CD4-positive, alpha-beta T cell treated with Interleukin-1 beta for 1 hour (primary cell): ENCODE measurements around the gene HDX.
"Not testable (repeated sequence)": the region's sequence is repeated elsewhere in the genome, so short reads cannot be mapped to it uniquely, and the experiment has no call there.

Experiments
- DNase-seq, 2 donors: peaks; one replicate each; pipeline ENCODE4 v3.0.0-alpha.2; 2020 to 2022

Gene HDX, protein sequence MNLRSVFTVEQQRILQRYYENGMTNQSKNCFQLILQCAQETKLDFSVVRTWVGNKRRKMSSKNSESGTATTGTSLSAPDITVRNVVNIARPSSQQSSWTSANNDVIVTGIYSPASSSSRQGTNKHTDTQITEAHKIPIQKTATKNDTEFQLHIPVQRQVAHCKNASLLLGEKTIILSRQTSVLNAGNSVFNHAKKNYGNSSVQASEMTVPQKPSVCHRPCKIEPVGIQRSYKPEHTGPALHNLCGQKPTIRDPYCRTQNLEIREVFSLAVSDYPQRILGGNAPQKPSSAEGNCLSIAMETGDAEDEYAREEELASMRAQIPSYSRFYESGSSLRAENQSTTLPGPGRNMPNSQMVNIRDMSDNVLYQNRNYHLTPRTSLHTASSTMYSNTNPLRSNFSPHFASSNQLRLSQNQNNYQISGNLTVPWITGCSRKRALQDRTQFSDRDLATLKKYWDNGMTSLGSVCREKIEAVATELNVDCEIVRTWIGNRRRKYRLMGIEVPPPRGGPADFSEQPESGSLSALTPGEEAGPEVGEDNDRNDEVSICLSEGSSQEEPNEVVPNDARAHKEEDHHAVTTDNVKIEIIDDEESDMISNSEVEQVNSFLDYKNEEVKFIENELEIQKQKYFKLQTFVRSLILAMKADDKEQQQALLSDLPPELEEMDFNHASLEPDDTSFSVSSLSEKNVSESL

DNA sequence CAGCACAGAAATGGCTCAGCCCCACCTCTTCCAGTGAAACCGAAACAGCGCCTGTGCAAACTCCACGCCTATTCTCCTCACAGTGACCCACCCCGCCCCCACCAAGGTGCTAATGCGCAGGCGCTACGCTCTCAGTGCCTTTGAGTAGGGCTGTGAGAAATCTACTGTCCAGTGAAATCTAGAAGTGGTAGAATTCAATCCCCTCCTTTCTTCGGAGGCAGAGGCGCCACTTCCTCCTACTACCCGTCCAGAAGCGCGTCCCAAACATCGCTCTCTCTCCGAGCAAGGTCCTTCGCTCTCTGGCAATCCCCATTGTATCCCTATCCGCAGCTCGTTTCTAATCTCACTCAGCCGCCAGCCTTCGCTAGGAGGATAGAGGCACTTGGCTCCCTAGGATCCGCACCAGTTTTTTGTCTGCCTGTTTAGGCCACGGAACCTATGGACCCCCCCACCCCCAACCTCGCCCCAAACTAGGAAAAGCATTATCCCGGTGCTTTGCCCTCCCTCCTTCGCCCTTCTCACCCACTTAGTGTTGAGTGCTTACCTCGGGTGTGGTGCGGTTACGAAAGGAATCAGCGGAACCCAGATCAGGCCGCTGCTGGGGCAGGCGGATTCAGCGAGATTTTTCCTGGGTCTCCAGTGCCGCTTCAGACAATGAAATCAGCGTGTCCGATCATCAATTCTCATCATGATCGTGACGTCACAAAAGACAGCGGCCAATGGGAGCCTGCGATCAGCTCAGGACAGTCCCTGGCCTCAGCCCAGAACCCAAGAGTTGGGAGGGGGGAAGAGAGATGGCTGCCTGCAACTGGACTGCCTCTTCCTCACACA is at the start of gene HDX:
Gene HDX, minus strand, starts transcription at position 656 of the 831 bp plus-strand sequence. CDS start 27,056 bp downstream, outside the sequence.
- peak; percentile 74 to 75 for DNase-seq

DNA sequence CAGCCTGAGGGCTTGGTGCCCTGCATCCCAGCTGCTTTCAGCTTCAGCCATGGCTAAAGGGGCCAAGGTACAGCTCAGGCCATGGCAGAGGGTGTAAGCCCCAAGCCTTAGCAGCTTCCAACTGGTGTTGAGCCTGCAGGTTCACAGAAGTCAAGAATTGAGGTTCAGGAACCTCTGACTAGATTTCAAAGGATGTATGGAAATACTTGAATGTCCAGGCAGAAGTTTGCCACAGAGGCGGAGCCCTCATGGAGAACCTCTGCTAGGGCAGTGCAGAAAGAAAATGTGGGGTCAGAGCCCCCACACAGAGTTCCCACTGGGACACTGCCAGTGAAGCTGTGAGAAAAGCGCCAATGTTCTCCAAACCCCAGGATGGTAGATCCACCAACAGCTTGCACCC is 39.1 kb upstream of the HDX start:
- not testable (repeated sequence) for DNase-seq

DNA sequence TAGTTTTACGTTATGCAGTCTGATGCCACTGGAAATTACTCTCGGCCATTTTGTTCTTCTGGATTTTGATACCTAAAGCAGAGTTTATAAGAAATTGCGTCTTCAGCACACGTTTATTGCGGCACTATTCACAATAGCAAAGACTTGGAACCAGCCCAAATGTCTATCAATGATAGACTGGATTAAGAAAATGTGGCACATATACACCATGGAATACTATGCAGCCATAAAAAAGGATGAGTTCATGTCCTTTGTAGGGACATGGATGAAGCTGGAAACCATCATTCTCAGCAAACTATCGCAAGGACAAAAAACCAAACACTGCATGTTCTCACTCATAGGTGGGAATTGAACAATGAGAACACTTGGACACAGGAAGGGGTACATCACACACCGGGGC is 35.4 kb upstream of the HDX start:
- DNase-seq: not testable (repeated sequence)

DNA sequence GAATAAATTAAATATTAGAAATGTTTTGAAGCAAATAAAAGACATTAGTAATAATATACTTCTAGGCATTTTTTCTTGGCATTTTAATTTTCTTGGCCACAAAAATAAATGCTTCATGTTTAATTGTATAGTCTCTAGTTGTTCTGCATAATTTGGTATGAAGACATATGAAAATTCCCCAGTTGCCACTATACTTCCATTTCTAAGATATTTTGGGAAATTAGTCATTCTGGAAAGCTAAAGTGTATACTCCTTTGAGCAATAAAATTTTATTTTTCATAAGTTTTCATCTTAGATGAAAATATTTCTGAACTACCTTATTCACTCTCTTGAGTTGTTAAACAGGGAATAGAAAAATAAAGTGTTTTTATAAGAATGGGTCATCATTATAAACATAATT is 13.8 kb downstream of the HDX start:
- no peak for DNase-seq

DNA sequence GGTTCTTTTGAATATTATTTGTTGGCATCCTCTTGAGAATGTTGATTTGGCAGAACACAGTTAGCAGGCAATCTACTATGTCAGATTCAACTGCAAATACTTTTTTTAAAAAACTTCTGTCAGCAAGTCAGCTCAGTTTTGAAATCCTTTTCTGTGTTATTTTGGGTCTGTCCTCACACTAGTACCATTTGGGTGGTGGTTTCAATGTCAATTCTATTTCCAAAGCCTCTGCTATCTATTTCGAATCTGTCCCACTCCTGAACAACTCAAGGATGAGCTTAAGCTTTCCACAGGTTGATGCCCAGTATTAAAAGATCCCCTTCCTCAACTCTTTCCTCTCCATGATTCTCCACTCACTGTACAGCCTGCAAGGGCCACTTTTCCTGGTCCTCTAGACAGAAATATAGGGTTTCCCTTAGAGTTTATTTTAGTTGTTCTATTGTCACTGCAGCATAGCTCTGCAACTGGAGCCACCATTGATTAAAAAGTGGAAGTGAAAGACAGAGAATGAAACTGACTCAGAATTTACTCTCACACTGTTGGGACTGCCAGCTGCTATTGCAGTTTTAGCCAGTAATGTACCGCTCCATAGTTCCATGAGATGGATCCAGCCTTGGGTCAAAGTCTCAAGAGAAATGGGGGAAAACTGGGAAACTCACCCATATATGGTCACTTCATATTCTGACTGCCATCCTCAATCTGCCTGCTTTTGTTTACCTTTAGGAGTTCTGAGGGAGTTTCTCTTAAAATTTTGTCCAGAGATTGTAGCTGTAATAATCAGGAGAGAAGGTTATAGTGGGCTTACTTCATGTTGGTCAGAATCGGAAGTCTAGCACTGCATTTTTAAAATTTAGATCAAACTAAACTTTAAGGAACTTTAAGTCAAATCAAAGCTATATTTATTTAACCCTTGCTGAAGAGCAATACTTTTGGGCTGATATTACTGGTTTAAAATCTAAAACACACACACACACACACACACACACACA is 14.6 kb downstream of the HDX start:
- no peak for DNase-seq

DNA sequence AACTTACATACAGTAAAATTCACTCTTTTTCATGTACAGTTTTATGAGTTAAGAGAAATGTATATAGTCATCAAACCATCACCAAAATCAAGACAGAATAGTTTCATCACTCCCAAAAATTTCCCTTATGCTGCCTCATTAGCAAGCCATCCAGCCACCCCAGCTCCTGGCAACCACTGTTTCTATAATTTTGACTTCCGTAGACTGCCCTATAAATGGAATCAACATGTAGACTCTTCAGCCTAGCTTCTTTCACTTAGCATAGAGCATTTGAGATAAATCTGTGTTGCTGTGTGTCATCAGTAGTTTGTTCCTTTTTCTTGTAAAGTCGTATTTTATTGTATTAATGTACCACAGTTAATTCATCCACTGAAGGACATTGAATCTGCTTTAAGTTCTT is 23.2 kb downstream of the HDX start:
- peak in 1 of 2 donors; percentile 1 for DNase-seq

DNA sequence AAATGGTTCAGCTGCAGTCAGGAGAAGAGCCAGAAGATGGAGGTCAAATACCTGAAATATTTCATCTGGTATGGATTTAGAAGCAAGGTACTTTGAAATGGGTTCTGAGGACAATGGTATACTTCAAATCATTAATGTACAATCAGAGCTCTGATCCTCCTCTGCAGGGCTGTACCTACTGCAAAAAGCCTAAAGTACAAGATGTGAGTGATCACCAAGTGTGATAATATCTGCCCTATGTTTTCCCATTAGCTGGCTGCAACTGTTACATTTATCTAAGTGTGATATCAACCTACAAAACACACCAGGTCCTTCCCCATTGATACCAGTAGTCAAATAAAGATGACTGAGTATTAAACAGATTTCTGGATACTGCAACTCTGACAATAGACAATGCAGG is 25.1 kb downstream of the HDX start:
- no peak for DNase-seq

DNA sequence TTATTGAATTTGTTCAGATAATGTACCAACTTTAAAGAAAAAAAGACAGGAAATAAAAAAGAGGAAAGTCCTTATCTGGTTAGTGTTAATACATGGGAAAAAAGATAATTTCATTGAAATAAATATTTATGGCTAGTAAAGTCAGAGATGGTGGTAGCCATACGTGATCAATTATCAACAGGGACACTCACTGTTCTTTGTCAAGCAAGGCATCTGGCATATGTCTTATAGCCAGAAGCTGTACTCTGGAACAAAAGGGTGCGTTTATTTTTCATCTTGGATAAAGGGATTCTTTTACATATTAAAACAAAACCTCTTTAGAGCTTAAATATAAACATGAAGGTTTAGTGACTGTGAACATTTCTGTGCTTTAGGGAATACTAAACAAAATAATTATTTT is 26.7 kb downstream of the HDX start:
- DNase-seq: no peak

DNA sequence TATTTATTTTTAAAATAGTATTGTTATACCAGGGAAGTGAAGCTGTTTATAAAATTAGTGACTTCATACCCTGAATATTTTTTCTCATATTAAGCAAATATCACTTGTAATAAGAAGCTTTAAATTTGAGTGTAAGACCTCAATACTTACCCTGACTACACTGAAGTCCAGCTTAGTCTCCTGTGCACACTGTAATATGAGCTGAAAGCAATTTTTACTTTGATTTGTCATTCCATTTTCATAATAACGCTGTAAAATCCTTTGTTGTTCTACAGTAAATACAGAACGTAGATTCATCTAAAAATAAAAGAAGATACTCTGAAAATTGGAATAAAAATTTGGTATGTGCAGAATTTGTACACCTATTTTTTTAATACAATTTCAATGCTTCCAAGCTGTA is 27.2 kb downstream of the HDX start:
- no peak for DNase-seq

DNA sequence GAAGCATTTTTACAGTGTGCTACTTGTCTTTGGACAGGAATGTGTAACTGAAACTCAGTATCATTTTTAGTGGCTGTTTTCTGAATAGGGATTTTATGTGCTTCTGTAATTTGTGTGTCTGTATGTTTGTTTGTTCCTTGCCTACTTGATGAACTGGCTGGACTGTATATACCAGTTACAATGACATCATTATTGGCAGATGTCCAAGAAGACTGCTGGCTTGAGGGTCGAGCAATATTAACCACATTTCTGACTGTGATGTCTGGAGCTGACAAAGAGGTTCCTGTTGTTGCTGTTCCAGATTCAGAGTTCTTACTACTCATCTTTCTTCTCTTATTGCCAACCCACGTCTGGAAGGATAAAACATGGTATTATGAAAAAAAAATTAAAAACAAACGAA is 33.0 kb downstream of the HDX start:
- no peak for DNase-seq

DNA sequence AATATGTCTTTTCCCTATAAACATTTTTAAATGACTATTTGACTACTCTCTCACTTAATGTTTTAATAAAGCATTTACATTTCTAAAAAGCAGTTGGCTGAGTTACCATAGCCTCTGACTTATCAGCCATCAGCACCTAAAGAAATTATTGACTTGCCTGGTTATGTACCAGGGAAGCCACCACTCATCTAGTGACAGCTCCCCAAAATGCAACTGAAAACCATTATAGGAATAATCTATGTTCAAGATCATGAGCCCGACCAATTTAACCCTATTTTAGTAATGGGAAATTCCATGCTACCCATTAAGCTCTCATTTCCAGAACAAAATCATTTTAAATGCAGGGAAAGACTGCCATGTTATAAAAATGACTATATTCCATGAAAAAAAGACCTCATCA is 34.4 kb downstream of the HDX start:
- DNase-seq: no peak

DNA sequence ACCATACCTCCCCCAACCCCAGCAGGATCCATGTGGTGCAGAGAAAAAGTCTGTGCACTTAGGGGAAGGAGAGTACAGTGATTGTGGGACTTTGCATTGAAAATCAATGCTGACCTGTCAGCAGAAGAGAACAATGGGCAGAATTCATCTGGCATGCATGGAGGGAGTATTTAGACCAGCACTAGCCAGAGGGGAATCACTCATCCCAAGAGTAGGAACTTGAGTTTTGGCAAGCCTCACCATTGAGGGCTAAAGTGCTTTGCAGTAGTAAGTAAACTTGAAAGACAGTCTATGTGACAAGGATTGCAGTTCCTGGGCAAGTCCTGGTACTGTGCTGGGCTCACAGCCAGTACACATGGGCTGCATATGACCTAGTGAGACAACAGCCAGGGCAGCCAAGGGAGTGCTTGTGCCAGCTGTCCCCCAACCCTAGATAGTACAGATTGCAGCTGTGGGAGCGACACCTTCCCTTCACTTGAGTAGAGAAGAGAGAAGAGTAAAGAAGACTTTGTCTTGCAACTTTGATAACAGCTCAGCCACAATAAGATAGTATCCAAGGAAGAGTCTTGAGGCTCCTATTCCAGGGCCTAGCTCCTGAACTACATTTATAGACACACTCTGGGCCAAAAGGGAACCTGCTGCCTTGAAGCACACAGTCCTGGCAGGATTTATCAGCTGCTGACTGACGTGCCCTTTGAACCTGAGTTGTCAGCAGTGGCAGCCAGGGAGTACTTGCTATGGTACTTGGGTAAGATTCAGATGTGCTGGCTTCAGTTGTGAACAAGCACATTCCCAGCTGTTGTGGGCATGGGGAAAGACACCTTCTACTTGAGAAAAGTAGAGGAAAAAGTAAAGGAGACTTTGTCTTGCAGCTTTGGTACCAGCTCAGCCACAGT is 48.7 kb downstream of the HDX start:
- DNase-seq: no peak

DNA sequence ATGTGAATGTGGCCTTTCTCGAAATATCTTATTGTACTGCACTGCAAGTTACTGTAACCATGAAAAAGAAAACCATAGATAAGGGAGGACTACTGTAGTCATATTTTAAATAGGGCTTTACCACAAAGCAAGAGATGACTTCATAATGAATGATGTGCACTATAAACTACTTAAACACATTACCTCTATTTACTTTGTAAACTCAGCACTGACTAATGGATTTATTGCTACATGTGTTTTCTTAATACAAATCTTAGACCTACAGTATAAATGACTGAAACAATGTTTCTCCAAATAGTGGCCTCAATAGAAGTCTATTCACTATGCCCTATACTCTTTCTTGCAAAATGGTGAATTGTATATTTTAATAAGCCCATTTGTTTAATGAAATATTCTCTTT is 61.1 kb downstream of the HDX start:
- no peak for DNase-seq

DNA sequence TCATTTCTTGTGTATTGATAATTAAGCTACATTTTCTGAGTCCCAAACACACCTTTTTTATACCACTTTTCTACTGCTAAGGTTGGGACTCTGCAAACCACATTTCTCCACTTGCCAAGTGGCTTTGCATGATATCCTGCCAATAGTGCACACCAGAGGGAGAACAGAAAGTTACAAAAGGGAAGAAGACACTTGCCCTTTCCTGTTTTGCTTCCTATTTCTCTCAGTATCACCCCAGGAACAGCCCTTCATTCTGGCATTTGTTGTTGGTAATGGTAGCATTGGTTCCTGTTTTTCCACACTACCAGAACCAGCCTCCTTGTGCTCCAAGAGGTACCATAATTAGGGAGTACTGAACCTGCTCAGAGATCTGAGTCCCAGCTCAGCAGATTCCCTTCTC is 87.1 kb downstream of the HDX start:
- DNase-seq: no peak

DNA sequence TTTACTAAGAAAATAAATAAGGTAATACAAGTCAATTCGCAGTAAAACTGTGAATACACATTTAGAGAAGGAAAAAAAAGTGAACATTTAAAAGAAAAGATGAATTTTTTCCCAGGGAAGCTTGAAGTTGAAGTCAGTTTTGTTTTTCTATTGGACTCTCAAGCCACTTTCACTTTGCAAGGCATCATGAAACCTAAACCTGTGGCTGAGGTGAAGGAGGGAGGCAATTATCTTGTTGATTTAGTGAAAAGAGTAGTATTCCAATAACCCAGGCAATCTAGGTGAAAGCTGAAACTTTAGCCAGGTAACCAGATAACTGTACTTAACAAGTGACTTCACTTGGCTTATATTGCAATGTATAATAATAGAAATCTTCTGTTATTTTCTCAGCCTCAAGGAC is 138.6 kb downstream of the HDX start:
- no peak for DNase-seq

DNA sequence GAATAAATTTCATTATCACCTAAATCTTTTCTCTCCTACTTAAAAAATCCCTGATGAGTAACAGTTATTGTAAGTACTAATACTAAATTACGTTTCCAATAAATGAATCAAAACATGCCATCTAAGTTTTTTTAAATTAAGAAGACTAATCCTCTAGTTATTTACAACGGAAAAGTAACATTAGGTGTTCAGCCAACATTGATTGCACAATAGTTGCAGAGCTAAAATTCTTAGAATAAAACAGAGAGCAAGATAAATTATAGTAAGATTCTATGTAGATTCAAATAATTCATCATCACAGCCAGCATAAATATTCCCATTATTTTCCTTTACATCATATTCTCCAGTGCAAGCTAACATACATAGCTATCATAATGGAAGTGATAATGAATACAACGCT is 139.2 kb downstream of the HDX start:
- DNase-seq: no peak

DNA sequence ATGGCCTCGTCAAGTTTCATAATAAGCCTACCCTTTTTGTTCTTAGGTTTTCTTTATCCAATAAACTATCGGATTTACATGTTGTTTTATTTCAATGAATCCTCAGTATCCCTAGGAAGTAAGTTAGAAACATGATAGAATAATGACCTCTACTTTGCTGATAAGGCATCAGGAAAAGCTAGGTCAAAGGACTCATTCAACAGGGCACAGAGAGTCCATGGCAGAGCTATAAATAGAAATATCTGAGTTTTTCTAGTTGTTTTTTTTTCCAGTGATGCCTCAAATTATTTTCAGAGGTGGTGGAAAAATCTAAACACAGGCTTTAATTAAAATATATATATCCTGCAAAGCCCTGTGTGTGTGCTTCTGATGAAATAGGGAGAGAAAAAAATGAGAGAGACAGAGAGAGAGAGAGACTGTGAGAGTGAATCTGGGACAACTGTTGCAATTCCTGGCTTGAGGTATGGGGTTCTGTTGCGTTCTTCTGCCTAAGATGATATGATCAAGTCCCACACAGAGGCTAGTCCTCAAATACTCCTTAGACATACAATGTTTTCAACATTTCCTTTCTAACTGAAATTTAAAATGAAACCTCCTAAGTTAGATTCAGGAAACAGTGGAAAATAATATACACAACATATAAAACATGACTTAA is 139.9 kb downstream of the HDX start:
- no peak for DNase-seq

DNA sequence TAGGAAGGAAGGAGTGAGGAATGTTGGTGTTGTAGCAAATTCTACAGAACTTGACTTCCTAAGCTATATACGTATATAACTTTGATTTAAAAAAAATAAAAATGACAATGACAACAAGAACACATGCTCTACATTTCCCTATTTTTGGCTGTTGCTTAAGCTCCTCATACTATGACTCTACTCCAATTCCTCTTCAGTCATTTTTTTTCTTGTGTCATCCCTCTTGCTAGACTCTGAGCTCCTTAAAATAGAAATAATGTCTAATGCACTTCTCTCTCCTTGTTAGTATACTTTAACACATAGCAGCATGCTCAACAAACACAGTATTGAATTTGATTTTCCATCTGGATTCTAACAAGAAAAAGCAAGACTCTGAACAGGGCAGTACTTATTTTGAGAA is 144.0 kb downstream of the HDX start:
- no peak for DNase-seq

DNA sequence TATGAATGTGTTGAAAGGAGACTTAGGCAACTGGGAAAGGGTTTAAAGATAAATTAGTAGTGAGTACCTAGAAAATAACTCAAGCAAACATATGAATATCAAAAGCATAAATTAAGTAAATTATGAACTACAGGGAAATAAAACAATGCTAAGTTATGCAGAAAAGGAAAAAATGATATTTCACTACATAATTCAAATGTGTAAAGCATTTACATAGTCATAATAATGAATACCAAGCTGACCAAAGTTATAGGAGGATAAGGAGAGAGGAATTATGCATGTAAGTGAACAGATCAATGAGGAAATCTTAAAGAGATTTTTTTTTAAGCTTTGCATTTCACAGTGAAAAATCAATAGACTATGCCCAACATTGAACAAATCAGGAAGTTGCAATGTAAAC is 145.0 kb downstream of the HDX start:
- no peak for DNase-seq

DNA sequence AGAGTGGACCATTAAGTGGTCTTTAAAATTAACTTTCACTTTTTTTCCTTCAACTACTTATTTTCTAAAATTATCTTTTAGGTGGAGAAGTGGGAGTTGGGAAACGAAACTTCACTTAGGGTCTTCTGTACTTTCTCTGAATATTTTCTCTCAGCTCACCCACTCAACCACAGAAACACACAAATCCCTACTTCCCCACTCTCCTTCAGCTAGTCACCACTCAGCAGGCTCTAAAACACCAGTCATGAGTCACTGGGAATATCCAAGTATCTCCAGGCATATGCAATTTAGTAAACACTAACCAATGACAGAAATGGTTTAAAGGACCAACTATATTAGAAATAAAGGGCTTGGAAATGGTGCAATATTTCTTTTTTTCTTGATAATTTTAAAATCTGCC is 161.3 kb downstream of the HDX start:
- no peak for DNase-seq
